Brain pericyte (primary cell): ENCODE results near the gene PDGFD.

Experiments
- DNase-seq: peaks from one replicate; pipeline ENCODE4 v3.0.0-alpha.2; 2012; ENCODE audit warnings: low read depth, low spot score

PDGFD gene

DNA sequence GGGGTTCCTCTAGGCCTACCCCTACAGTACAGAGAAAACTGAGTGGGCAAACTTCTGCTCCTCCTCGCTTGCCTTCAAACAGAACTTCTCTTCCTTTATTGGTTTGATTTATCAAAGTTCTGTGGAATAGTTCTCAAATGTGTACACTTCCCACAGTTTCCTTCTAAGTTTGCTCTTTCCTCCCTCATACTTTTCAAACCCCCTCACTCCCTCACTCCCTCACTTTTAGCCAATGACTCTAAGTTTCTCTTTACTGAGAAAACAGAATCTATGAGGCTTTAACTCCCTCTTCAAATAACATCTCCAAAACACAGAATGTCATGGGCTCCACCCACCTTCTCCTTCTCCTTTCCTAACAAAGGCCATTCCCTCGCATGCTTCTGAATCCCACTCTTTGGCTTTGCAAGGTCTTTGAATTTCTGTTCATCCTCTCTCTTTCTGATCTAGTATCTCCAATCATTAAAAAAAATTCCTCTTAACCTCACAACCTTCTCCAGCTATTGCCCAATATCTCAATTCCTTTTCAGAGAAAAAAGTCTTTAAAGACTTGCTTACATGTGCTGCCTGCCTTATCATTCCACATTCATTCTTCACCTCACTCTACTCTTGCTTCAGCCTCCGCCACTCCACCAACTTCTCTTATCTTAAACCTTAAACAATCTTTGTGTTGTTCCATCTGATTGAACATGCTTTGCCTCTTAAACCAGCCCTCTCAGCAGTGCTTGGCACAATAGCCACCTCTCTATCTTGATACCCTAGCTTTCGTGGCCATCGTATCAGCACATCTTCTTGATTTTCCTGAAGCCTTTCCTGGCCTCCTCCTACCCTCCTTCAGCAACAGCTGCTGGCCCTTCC, 70.3 kb downstream of the PDGFD start:
- DNase-seq: no peak

DNA sequence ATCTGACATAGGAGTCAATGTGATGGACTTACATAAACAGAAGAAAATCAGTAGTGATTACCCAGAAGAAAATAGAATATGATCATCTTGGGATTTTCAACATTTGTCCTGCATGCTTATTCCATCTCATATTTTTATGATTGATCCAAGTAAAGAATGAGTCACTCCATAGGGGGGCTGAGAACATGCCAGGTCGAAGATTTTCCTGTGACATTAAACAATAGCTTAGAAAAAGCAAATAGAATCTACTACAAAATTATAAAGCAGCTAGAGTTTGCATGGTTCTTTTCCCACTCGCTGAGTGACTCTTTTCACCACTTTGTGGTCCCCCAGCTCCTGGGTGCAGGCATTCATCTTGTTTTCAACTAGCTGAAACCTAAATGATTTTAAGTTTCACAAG, 71.2 kb downstream of the PDGFD start:
- DNase-seq: no peak

DNA sequence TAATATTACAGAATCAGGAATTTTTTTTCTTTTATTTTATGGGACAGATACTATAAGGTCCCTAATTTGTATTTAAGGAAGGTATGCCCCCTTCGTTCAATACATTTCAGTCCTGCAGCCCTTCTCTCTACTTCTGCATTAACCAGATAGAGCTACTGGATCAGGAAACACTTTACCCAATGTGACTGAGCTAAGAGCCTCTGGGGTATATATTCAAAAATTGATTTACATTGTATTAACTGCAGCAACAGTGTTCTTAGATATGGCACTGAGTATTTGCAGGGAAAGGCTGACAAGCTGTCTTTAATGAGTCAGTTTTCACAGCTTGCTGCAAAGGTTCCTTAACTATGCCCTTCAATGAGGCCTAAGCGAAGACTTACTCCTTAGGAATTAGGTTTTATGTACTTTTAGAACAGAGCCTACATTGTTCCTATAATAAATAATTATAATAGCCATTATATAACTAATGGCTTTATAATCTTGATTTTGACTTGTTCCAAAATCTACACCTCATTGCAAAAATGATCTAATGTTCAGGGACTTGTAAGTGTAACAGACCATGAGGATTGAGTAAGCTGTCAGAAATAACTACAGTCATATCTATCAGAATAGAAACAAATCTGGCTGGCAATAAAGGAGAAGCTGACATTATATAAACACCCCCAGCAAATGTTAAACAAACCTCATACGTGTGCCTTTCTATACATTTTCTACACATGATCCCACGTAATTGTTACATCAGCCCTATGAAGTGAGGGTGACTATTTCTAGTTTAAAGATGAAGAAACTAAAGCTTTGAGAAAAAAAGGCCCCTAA, 72.5 kb downstream of the PDGFD start:
- DNase-seq: no peak

DNA sequence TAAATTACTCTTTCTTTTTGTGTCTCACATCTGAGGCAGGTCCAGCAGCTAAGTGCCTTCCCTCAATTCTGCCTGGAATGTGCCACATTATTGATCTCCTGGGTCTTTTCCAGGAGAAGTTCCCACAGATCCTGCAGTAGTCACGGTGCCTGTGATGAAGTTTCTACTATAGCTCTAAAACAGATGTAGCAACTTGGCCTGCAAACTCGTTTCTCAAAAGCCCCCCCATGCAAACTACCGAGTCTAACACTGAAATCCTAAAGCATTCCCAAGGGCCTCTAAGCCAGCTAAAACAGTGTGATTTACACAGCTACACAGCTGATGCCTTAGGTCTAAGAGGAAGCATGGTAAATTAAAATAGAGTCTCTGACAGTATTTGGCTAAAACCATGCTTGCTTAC, 73.2 kb downstream of the PDGFD start:
- DNase-seq: no peak

DNA sequence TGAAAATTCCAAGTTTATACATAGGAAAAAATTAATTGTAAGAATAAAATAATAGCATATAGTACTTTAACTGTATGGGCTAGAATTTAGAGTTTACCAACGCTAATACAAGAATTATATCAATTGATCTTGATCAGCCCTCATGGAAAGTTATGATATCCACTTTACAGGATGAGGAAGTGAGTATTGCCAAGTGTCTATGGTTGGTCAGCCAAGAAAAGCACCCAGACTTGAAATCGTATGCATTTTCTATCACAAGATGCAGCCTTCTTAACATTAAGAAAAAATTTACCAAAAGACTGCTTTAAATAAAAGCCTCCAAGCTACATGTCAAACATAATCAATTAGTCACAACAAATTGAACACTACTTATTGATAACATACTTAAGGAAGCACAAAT, 74.5 kb downstream of the PDGFD start:
- no peak for DNase-seq

DNA sequence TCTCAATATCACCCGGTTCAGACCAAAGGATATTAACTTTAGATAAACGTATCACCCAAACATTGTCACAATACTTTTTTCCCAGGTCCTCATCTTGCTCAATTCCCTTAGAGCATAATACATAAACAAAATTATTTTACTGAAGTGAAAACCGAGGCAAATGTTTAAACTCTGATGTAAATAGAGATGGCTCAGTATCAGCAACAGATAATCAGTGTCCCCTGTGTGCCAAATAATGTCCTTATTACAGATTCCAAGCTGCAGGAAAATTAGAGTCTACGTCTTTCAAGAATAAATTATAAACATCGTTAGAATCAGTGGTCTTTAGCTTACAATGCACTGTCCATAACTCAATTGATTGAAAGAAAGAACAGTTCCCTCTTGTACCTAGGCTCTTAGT, 77.3 kb downstream of the PDGFD start:
- no peak for DNase-seq

DNA sequence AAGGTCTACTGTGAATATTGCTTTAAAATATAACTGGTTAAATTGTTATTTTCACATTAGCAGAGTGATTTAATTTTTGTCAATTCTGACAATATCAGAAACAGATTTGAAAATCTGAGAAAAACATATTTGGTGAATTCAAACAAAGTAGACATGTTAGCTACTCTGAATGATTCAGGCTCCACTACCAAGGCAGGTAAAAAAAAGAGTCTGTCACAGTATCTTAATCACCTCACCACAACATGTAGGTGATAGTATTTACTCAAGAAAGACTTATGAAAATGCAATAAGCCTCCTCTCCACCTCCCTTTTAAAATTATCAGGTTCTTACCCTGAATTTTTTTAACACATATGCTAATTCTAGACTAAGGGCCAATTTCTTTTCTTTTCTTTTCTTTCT, 85.0 kb downstream of the PDGFD start:
- DNase-seq: no peak

DNA sequence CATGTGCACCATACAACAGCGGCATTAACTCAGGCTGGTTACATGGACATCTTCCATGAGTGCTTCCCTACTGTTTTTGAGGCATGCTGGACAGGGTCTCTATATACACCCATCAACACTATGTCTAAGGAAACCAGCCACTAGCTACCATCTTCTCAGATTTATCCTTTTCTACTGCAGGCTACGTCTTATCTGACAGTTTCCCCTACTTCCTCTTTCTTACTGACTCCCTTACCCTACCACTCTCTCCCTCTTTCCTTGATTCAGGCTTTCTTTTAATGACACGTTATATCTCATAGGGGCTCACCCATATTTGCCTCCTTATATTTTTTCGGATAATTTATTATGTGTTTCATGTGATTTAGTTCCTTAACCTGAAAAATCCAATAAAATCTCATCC, 85.7 kb downstream of the PDGFD start:
- DNase-seq: no peak

DNA sequence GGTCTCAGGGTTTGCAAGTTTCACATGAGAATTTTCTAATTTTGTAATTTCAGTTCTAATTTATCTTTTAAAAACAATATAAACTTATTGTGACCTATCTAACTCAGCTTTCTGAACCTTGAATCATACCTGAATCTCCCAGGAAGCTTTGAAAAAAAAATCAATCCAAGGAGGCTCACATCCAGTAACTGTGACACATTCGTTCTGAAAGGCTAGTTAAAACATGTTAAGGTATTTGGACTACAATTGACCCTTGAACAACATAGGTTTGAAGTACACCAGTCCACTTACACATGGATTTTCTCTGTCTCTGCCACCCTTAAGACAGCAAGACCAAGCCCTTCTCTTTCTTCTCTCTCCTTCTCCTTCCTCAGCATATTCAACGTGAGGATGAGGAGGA, 87.5 kb downstream of the PDGFD start:
- DNase-seq: no peak

DNA sequence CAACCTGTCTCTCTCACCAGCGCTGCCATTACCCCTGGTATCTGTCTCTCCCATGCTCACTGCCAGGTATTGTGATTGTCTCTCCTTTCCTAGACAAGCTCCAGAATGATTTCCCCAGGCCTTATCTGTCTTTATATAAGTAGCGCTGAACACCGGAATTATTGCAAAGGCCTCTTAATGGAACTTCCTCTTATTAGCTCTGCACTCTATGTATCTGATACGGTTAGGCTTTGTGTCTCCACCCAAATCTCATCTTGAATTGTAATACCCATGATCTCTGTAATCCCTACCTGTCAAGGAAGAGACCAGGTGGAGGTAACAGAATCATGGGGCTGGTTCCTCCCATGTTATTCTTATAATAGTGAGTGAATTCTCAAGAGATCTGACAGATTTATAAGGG, 88.2 kb downstream of the PDGFD start:
- DNase-seq: no peak

DNA sequence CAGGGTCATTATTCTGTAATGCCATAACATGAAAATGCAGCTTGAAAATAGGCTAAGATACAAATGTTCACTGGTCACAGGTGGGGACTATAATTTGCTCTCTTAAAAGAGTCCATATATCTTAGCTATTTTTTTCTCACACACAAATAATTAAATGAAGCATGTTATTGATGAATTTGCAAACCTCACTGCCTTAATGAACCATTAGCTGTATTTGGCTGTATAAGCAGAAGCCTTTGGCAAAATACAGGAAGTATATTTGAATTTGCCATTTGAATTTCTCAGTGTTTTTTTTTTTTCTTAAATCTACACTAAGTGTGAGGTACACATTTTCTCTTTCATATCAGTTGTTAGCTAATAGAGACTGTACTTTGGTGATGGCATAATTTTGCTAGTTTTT, 88.9 kb downstream of the PDGFD start:
- DNase-seq: no peak

DNA sequence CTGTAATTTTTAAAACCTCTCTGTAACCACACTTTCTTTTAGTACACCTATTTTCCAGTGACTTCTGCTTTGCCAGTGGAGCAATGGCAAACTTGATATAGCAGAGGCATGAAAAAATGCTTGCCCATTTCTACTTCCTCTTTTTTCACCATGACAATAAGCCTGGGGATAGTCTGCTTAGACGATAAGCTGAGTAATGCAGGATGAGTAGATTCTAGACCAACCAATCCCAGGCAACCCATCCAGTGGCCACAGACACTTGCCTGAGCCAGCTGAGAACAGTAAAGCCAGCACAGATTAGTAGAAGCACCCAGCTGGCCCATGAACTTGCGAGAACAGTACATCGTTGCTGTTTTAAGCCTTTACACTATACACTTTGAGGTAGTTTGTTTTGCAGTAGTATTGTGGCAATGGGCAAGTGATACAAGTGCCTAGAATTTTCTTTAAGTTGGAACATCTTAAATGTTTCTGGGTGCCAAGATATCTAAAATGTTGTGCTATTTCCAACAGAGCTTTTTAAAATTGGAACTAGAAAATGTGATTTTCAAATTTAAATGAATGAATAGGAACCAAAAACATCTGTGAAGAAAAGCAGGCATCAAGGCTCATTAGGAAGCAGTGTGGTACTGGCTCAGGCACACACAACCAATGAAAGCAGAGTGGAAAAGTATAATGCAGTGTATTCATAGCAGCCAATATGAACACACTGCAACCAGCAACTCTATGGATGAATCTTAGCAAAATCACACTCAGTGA, 89.8 kb downstream of the PDGFD start:
- no peak for DNase-seq

DNA sequence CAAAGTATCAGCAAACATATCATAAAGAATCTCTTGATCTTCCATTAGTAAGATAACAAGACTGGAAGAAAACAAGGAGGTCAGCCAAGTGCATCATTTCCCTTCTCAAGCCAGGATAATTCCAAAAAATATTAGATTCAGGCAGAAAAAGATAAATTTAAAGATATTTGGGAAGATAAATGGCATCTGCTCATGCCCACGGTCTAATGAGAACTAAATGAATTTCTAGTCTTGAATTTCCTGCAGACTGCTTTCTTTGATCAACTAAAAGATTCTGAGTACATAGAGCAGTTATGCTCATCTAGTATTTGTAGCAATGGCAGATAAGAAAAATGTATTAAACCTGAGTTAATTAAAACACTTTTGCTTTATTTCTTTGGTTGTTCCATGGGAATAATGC, 96.4 kb downstream of the PDGFD start:
- DNase-seq: no peak

DNA sequence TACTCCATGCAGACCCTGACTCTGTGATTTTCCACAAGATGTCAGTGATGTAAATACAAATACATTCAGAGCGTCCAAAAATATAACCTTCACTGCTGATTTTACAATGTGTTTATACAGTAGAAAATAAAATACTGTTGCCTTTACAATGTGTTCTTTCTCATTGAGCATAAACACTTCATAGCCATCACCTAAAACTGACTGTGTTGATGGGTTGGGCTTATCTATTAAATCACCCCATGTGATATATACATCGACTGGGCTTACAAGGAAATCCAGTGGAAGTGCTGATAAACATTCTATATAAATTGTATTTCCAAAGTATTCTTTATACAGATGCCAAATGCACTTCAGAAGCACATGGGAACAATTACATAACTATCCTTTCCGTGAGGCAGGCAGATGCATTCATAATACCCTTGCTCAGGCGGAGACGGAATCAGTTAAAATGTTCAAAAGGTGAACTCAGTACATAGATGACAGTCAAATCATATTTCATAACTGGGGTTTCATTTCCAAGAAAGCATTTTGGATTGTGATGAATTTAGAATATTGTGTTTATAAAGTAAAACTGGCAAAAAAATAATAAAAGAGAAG, 99.8 kb downstream of the PDGFD start:
- DNase-seq: no peak

DNA sequence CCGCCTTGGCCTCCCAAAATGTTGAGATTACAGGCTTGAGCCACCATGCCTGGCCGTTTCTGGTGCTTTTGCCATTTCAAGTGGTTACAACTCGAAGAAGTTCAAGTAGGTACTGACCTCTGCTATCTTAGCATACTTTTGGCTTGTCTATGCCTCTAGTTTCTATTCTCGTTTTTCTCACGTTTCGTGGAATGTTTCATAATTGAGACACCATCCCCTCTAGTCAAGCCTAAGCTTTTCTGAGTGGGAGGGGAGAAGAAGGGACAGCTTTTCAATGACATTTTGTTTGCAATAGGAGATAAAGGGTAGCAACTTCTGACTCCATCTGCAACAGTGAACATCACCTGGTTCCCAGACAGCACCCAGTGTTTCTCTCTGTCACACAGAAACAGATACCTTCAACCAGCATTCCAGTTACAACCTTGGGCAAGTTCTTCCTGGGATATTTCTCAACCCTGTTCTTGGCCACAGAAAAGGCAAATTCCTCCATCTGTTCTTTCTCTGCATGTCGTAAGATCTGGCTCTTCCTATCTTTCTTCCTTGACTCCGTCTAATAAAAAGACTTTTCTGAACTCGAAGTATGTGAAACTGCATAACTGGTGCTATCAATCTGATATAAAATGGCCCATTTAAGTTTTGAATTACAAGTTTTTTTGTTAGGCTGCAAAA, 102.0 kb downstream of the PDGFD start:
- DNase-seq: no peak

DNA sequence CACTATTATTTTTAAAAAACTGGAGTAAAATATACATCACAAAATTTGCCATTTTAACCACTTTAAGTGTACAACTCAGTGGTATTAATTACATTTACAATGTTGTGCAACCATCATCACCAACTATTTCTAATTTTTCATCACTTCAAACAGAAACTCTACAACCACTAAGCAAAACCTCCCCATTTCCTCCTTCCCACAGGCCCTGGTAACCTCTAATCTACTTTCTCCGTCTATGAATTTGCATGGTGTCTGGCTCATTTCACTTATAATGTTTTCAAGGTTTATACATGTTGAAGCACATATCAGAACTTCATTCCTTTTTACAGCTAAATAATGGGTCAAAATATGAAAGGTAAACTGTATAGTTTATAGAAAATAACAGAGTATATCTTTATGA, 103.1 kb downstream of the PDGFD start:
- DNase-seq: no peak

DNA sequence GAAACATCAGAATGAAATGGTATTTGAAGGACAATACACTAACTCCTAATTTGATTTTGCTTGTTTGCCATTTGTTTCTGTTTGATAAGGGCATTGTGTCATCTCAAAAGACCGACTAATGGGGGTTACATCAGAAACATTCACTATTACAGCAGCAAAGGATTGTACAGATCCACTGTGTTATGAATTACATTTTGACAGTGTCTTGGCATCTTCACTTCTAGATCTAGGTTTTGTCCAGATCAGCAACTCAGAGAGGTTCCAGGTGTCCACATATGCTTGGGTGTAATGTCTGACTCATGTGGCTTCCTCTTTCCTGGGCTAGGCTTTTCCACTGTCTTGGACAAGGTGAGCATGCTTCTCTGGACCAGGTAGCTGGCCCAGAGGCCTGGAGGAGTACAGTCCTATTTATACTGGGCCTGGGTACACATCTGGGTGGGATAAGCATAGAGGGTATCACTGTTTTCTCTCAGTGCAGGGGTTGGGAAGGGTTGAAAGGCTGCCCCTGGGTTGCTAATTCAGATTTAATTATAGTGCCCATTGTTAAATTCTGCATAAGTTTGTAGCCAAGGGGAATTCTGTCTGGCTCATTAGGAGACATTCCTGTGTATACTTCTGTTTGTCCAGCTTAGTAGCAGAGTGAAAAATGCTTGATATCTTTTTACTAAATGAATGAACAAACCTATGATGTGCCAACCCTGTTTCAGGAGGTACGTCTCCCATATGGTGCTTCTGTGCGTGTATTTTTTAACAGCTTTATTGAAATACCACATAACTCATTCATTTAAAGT, 103.7 kb downstream of the PDGFD start:
- DNase-seq: no peak

DNA sequence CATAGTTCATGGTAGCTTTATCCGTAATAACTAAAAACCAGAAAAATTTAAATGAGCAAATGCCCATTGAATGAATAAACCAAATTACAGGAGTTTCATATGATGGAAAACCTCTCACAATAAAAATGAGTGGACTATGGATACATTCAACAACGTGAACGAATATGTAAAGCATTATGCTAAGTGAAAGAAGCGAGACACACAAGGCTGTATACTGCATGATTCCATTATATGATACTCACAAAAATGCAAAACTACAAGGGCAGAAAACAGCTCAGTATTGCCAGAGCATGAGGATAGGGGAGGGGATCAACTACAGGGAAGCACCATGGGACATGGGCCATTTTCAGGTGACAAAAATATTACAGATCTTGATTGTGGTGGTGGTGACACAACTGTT, 105.3 kb downstream of the PDGFD start:
- DNase-seq: no peak

DNA sequence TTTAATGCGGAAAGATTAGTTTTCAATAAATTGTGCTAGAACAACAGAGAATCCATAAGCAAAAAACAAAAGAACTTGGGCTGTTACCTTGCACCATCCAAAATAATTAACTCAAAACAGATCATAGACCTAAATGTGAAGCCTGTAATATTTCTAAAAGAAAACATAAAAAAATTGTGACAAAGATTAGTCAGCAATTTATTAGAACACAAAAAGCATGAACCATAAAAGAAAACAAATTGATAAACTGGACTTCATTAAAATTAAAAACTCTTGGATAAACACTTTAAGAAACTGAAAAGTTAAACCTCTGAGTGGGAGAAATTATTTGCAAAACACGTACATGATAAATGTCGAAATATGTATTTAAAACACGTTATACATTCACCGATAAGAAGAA, 106.0 kb downstream of the PDGFD start:
- no peak for DNase-seq

DNA sequence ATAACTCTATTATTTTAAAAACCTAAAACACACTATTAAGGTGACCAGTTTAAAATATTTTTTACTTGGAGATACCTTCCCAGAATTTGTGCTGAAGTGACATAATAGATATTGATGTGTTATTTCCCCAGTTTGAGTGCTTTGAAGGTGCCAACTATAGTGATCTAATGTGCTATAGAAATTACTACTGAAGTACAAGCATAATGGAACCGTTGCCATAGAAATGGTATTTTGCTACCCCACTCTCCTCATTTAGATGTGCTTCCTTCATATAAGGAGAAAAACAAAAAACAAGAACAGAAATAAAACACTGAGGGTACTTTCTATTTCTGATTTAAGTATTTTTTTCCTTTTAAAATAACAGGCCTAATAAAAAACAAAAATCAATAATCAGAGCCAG, 108.4 kb downstream of the PDGFD start:
- DNase-seq: no peak
